ENCODE results near the gene GPR82. TPM values are rescaled to one million over a fixed set of nuclear protein-coding genes. Genes with fewer than 3 reads are reported as not detected.
A peak's percentile ranks its signal among the peaks of the same experiment; 100 is the strongest.
"Not testable (repeated sequence)": the region's sequence is repeated elsewhere in the genome, so short reads cannot be mapped to it uniquely, and the experiment has no call there.

Gene GPR82, protein sequence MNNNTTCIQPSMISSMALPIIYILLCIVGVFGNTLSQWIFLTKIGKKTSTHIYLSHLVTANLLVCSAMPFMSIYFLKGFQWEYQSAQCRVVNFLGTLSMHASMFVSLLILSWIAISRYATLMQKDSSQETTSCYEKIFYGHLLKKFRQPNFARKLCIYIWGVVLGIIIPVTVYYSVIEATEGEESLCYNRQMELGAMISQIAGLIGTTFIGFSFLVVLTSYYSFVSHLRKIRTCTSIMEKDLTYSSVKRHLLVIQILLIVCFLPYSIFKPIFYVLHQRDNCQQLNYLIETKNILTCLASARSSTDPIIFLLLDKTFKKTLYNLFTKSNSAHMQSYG
- polyA plus RNA-seq (ENCODE audit: low read depth in 6 of 6): under 1 TPM; 0.16 to 0.52 (median 0.25) TPM

GRCh38 chrX:41723826-41724225, at the start of gene GPR82:
Gene GPR82, plus strand, starts transcription at chrX:41724181. Its CDS starts 2,846 bp downstream, at chrX:41727027.
- Mint-ChIP-seq H3K4me1 (peaks cover 13 to 48% (median 22%) of the 10 kb centered on the region in 3 donors), H3K9me3 (peaks cover 0 to 9% (median 7%) of the 10 kb centered on the region in 7 donors), H3K36me3 (peaks cover 0 to 5% of the 10 kb centered on the region in 2 donors), H3K27ac (peak within 1 kb of the TSS in 1 of 6 donors; percentile 44), H3K27me3 (no peaks in the 10 kb centered on the region), H3K4me3 (peak within 1 kb of the TSS in 4 of 8 donors; percentile 16 to 43 (median 29))
- DNase-seq (peak; percentile 39), ATAC-seq (ENCODE audit: low read depth in 2 of 2) (peak; percentile 76 to 78)

DNA sequence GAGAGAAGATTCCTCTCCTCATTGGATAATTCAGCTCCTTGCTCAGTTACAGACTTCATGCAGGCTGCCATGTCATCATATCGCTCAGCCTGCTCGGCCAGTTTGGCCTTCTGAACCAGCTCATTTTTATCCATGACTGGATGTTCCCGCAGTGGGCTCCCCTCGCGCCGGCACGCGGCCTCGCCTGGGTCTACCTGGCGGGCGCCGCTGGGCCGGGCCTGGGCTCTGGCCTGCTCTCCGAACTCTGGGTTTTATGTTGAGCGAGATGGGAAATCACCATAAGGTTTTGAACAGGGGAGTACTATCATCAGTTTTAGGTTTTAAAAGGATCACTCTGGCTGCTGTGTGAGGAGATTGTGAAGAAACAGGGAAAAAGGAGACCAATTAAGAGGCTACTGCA, 47.6 kb upstream of the GPR82 start:
- not testable (repeated sequence) for H3K36me3 Mint-ChIP-seq; DNase-seq; H3K4me1 Mint-ChIP-seq; H3K9me3 Mint-ChIP-seq; H3K27me3 Mint-ChIP-seq; H3K4me3 Mint-ChIP-seq; ATAC-seq (ENCODE audit: low read depth in 2 of 2)
- peak overlapping the region in 1 of 6 donors; percentile 57 for H3K27ac Mint-ChIP-seq

DNA sequence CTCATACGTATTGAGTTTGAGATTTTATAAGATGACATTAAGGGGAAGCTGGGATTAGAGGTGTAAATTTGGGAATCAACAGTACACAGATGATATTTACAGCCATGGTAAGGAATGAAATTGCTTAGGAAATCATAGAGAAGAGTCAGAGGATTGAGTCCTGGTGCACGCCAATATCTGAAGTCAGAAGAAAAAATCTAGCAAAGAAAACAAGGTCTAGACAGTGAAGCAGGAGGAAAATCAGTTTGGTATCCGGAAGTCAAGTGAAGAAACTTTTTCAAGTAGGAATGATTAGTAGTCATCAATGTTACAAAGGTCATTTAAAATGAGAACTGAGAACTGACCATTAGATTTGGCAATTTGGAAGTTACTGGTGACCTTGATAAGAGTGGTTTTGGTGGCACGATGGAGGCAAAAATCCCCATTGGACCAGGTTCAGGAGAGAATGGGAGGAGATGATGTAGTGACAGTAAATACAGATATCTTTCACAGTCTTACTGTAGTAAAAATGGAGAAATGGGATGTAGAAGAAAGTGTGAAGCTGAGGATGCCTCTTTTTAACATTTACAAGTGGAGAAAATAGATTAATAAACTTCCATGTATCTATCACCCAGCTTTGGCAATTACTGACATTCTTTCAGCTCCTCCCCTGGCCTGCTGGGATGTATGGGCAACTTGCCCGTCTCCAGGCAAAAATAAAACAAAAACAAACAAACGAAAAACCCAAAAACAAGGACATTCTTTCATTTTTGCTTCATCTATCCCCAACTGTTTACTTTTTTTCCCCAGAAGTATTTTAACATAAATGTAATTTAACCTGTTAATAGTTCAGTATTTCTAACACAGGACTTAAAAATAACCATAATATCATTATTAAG, 46.6 kb upstream of the GPR82 start:
- Mint-ChIP-seq H3K36me3 (no peaks in the 10 kb centered on the region), H3K9me3 (peaks cover 0 to 3% (median 0%) of the 10 kb centered on the region in 7 donors), H3K27me3 (peaks cover 0 to 8% (median 0%) of the 10 kb centered on the region in 3 donors), H3K4me3 (no peak overlapping the region), H3K4me1 (peaks cover 0 to 4% (median 3%) of the 10 kb centered on the region in 3 donors), H3K27ac (peak overlapping the region in 1 of 6 donors; percentile 40)
- no peak for ATAC-seq (ENCODE audit: low read depth in 2 of 2)
- DNase-seq: no peak

DNA sequence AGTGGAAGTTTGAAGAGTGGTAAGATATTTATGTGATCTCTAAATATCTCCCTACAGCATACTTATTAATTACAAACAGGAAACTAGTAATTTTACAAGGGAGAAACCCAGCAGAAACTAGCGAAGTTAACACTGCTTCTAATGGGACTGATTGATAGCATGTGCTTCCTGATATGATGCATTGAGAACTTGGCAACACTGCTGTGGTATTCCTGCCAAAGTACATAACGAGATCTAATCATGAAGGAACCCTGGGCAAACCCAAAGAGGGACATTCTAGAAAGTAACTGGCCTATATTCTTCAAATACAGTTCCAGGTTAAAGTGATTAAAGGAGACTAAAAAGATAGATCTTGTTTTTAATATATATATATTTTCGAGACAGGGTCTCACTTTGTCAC, 39.8 kb upstream of the GPR82 start:
- no peaks in the 10 kb centered on the region for H3K36me3 Mint-ChIP-seq
- no peak overlapping the region for H3K27ac Mint-ChIP-seq
- H3K27me3 Mint-ChIP-seq: no peaks in the 10 kb centered on the region
- H3K4me3 Mint-ChIP-seq: no peak overlapping the region
- H3K9me3 Mint-ChIP-seq: peaks cover 0 to 2% (median 0%) of the 10 kb centered on the region in 7 donors
- no peak for DNase-seq
- H3K4me1 Mint-ChIP-seq: peaks cover 11 to 28% (median 20%) of the 10 kb centered on the region in 3 donors
- no peak for ATAC-seq (ENCODE audit: low read depth in 2 of 2)

GRCh38 chrX:41684940-41685339, 39.0 kb upstream of the GPR82 start:
- ATAC-seq (ENCODE audit: low read depth in 2 of 2): no peak
- H3K4me1 Mint-ChIP-seq: peaks cover 11 to 28% (median 20%) of the 10 kb centered on the region in 3 donors

DNA sequence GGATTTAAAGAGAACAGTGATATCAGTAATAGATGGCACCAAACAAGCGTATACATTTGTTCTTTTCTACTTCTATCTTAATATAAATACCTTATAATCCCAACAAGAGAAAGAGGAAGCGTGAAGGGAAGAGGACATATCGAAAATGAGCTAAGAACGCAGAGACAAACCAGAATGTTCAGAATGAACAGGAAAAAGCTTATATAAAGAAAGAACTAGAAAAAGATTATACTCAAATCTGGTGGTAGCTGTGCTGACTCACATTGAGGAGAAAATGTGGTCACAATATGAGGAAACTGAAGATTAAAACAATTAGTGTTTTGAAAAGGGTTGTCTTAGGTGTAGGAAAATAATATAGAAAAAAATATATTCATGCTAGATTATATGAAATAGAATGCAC, 37.2 kb upstream of the GPR82 start:
- no peak overlapping the region for H3K27ac Mint-ChIP-seq
- H3K4me3 Mint-ChIP-seq: peak overlapping the region in 2 of 8 donors; percentile 9 to 63

More at GRCh38 chrX:41684940-41685339, 39.0 kb upstream of the GPR82 start:
- H3K27me3 Mint-ChIP-seq: no peaks in the 10 kb centered on the region
- H3K9me3 Mint-ChIP-seq: peaks cover 0 to 2% (median 0%) of the 10 kb centered on the region in 7 donors
- peak overlapping the region in 2 of 6 donors; percentile 30 to 38 for H3K27ac Mint-ChIP-seq
- DNase-seq: no peak
- no peaks in the 10 kb centered on the region for H3K36me3 Mint-ChIP-seq
- H3K4me3 Mint-ChIP-seq: peak overlapping the region in 1 of 8 donors; percentile 10

DNA sequence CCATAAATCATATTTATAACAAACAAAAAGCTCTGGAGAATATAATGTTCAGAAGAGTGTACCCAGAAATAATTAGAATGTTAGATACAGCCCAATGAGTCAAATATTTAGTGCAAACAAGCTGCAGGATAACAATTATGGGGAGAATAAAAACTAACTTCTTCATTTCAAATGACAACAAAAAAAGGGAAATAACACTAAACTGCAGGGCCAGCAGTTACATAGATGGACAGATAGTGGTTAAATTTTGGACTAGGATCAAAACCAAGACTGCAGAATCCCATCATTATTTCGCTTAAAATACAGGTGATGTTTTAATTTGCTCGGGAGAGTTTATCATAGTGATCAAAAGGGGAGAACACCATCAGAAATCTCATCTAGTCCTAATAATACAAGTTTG, 35.8 kb upstream of the GPR82 start:
- Mint-ChIP-seq H3K9me3 (no peaks in the 10 kb centered on the region), H3K27me3 (no peaks in the 10 kb centered on the region), H3K36me3 (no peaks in the 10 kb centered on the region), H3K27ac (no peak overlapping the region), H3K4me3 (peak overlapping the region in 2 of 8 donors; percentile 63 to 66), H3K4me1 (peaks cover 18 to 48% (median 22%) of the 10 kb centered on the region in 3 donors)
- ATAC-seq (ENCODE audit: low read depth in 2 of 2) (no peak), DNase-seq (no peak)

More for the DNA sequence above, 37.2 kb upstream of the GPR82 start:
- no peak for ATAC-seq (ENCODE audit: low read depth in 2 of 2)
- no peaks in the 10 kb centered on the region for H3K9me3 Mint-ChIP-seq
- H3K36me3 Mint-ChIP-seq: no peaks in the 10 kb centered on the region
- H3K27me3 Mint-ChIP-seq: no peaks in the 10 kb centered on the region
- no peak for DNase-seq
- H3K4me1 Mint-ChIP-seq: peaks cover 11 to 34% (median 20%) of the 10 kb centered on the region in 3 donors

DNA sequence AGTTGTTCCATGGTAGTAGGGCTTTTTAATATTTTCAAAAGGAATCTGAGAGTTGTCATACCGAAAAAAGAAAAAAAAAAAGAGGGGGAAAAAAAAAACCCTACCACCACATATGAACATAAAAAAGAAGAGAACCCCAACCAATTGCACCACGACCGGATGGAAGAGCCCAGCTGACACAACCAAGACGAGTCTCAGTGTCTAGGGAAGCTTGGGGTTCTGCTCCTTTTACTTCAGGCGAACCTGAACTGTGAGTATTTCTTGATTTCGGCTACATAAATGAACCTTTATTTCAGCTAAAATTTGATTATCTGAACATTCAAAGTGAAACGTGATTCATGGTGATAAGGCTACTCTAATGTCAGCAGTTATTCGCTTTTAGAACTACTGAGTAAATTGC, 35.1 kb upstream of the GPR82 start, which contains the start of gene GPR34:
TSS of gene GPR34 (plus strand) at position 139 of the 400 bp plus-strand sequence. CDS start 6,661 bp downstream, outside the sequence.
- H3K27ac Mint-ChIP-seq: peak within 1 kb of the TSS in 1 of 6 donors; percentile 83
- no peaks in the 10 kb centered on the region for H3K27me3 Mint-ChIP-seq
- no peaks in the 10 kb centered on the region for H3K9me3 Mint-ChIP-seq
- peaks cover 24 to 54% (median 28%) of the 10 kb centered on the region in 3 donors for H3K4me1 Mint-ChIP-seq
- DNase-seq (no peak), ATAC-seq (ENCODE audit: low read depth in 2 of 2) (no peak)
- H3K36me3 Mint-ChIP-seq: no peaks in the 10 kb centered on the region
- H3K4me3 Mint-ChIP-seq: peak within 1 kb of the TSS in 3 of 8 donors; percentile 21 to 66 (median 63)

DNA sequence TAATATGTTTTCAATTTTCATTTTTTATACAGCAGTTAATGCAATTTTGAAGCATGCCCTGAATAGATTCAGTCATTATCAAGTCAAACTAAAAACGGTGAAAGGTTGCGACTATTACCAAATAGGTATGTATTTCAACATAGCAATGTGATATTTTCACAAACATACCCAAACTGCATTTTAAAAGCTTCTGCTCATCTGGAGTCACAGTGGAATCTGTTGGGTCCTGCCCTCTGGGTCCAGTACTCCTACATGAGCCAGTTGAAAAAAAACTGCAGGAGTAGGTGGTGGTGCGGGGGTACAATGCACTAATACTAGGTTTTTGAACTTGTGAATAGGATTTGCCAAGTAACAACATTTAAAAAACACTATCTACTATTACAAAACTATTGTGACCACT, 34.3 kb upstream of the GPR82 start:
- Mint-ChIP-seq H3K4me3 (no peak overlapping the region), H3K27me3 (no peaks in the 10 kb centered on the region), H3K36me3 (no peaks in the 10 kb centered on the region), H3K27ac (no peak overlapping the region), H3K4me1 (peaks cover 24 to 57% (median 29%) of the 10 kb centered on the region in 3 donors), H3K9me3 (no peaks in the 10 kb centered on the region)
- DNase-seq (no peak), ATAC-seq (ENCODE audit: low read depth in 2 of 2) (no peak)

DNA sequence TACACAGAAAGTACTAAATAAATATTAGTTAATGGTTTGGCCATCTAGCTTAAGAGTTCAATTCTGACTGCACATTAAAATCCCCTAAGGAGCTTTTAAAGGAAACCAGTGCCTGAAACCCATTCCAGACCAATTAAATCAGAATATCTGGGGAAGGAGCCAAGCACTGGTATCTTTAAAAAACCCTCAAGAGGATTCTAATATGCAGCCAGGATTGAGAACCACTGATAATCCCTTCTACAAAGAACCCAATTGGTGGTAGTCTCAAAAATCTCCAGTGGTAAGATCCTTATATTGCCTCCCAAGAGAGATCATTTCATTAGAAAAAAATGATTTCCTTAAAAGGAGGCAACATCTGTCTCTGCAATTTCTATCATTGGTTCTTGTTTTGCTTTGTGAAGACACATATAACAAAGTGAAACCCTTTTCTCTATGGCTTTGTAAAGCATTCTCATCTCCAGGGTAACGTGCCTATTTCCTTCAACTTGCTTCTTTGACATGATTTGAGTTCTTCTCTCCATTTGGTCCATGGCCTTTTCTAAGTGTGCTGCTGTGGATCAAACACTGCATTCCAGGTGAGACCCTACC, 31.7 kb upstream of the GPR82 start:
- DNase-seq: no peak
- H3K27ac Mint-ChIP-seq: peak overlapping the region in 1 of 6 donors; percentile 21
- H3K4me1 Mint-ChIP-seq: peaks cover 18 to 39% (median 20%) of the 10 kb centered on the region in 3 donors
- peaks cover 0 to 3% (median 0%) of the 10 kb centered on the region in 7 donors for H3K9me3 Mint-ChIP-seq
- no peak for ATAC-seq (ENCODE audit: low read depth in 2 of 2)
- H3K27me3 Mint-ChIP-seq: no peaks in the 10 kb centered on the region
- H3K36me3 Mint-ChIP-seq: no peaks in the 10 kb centered on the region
- peak overlapping the region in 1 of 8 donors; percentile 6 for H3K4me3 Mint-ChIP-seq

DNA sequence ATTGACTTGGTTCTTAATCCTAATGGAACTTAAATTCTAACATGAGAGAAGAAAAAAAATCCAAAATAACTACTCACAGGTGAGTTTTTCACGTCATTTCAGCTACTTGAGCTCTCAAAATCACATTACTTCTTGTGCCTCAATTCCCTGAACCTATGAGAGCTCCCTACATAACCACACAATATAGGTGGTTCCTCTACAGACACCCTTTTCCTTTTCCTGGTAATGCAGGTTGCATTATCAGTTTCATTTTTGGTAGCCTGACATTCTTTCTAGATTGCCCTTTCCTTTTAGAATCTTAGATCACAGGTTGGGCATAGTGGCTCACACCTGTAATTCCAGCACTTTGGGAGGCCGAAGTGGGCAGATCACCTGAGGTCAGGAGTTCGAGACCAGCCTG, 31.0 kb upstream of the GPR82 start:
- H3K27ac Mint-ChIP-seq: peak overlapping the region in 1 of 6 donors; percentile 5
- H3K4me1 Mint-ChIP-seq: peaks cover 16 to 37% (median 17%) of the 10 kb centered on the region in 3 donors
- DNase-seq: no peak
- no peaks in the 10 kb centered on the region for H3K36me3 Mint-ChIP-seq
- peak overlapping the region in 2 of 8 donors; percentile 59 to 68 for H3K4me3 Mint-ChIP-seq
- H3K9me3 Mint-ChIP-seq: peaks cover 0 to 3% (median 0%) of the 10 kb centered on the region in 7 donors
- H3K27me3 Mint-ChIP-seq: no peaks in the 10 kb centered on the region
- ATAC-seq (ENCODE audit: low read depth in 2 of 2): no peak

DNA sequence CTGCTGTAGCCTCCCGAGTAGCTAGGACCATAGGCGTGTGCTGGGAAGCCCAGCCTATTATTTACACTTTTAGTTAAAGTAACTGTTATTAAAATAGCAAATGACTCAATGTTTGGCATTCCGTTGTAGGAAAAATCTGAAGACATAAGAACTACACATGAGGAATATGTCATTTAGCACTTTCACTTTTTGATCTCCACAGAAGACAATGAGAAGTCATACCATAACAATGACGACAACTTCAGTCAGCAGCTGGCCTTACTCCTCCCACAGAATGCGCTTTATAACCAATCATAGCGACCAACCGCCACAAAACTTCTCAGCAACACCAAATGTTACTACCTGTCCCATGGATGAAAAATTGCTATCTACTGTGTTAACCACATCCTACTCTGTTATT, 28.6 kb upstream of the GPR82 start:
- peaks cover 9 to 29% (median 13%) of the 10 kb centered on the region in 3 donors for H3K4me1 Mint-ChIP-seq
- H3K36me3 Mint-ChIP-seq: no peaks in the 10 kb centered on the region
- DNase-seq (no peak), ATAC-seq (ENCODE audit: low read depth in 2 of 2) (no peak)
- H3K27me3 Mint-ChIP-seq: no peaks in the 10 kb centered on the region
- no peak overlapping the region for H3K4me3 Mint-ChIP-seq
- peaks cover 0 to 3% (median 0%) of the 10 kb centered on the region in 7 donors for H3K9me3 Mint-ChIP-seq
- peak overlapping the region in 1 of 6 donors; percentile 6 for H3K27ac Mint-ChIP-seq

DNA sequence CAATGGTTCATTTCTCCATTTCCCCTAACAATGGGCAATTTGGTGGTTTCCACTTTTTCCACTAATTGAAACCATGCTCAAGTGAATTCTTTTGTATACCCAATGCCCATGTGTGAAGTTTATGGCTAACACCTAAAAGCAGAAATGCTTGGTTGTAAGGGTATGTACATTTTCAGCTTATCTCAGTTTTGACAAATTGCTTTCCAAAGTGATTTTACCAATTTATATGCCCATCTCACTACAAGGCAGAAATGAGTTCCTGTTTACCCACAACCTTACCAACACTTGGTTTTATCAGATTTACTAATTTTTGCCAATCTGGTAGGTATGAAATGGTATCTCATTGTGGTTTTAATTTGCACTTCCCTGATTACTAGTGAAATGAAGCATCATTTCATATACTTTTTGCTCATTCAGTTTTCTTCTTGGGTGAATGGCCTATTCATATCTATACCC, 20.4 kb upstream of the GPR82 start:
- Mint-ChIP-seq H3K27ac (no peak overlapping the region), H3K4me3 (peak overlapping the region in 1 of 8 donors; percentile 20)

More for the DNA sequence above, 20.4 kb upstream of the GPR82 start:
- ATAC-seq (ENCODE audit: low read depth in 2 of 2) (peak; percentile 26 to 36), DNase-seq (peak; percentile 9)
- H3K4me1 Mint-ChIP-seq: peaks cover 32 to 43% (median 36%) of the 10 kb centered on the region in 3 donors
- no peaks in the 10 kb centered on the region for H3K27me3 Mint-ChIP-seq
- H3K36me3 Mint-ChIP-seq: no peaks in the 10 kb centered on the region
- H3K9me3 Mint-ChIP-seq: no peaks in the 10 kb centered on the region

Measured in naive B cell (primary cell).